Stimulated activated naive CD8-positive, alpha-beta T cell treated with anti-CD3 and anti-CD28 coated beads, Interleukin-15, Interleukin-2, amounts not matched to agents 100 ng/mL and 50 ng/mL, for 24 hours (primary cell): ENCODE measurements around the gene ADSS1.

Experiments used
- H3K27ac Mint-ChIP-seq: one replicate; pipeline ENCODE4 v1.8.0; 2021; ENCODE audit warnings: mild to moderate bottlenecking, mixed read lengths
- H3K27me3 Mint-ChIP-seq: one replicate; pipeline ENCODE4 v1.8.0; 2021; ENCODE audit warnings: mixed read lengths
- H3K36me3 Mint-ChIP-seq: one replicate; pipeline ENCODE4 v1.8.0; 2021; ENCODE audit warnings: low read depth, mixed read lengths
- H3K4me1 Mint-ChIP-seq: one replicate; pipeline ENCODE4 v1.8.0; 2021; ENCODE audit warnings: low read depth, mixed read lengths
- H3K4me3 Mint-ChIP-seq: one replicate; pipeline ENCODE4 v1.8.0; 2021; ENCODE audit warnings: mild to moderate bottlenecking, mixed read lengths
- H3K9me3 Mint-ChIP-seq: one replicate; pipeline ENCODE4 v1.8.0; 2021; ENCODE audit warnings: mixed read lengths

The ADSS1 gene

DNA sequence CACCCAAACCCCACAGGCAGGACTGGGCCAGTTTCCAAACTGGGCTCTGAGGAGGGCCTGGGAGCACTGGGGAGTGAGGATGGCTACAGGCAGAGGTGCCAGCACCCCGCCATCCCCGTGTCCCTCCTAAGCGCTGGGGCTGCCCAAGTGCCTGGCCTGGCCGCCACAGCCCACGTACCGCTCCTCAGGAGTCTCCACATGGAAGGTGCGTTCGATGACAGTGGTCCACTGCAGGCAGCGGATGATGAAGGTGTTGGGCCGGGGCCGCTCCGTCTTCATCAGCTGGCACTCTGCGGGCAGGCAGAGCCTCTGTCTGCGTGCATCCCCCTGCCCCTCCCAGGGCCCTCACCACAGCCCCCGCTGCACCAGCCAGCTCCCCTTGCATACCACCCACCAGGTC is 52.5 kb downstream of the ADSS1 start:
- Mint-ChIP-seq H3K27ac (no peak overlapping the region), H3K36me3 (peaks cover 15% of the 10 kb centered on the region)

DNA sequence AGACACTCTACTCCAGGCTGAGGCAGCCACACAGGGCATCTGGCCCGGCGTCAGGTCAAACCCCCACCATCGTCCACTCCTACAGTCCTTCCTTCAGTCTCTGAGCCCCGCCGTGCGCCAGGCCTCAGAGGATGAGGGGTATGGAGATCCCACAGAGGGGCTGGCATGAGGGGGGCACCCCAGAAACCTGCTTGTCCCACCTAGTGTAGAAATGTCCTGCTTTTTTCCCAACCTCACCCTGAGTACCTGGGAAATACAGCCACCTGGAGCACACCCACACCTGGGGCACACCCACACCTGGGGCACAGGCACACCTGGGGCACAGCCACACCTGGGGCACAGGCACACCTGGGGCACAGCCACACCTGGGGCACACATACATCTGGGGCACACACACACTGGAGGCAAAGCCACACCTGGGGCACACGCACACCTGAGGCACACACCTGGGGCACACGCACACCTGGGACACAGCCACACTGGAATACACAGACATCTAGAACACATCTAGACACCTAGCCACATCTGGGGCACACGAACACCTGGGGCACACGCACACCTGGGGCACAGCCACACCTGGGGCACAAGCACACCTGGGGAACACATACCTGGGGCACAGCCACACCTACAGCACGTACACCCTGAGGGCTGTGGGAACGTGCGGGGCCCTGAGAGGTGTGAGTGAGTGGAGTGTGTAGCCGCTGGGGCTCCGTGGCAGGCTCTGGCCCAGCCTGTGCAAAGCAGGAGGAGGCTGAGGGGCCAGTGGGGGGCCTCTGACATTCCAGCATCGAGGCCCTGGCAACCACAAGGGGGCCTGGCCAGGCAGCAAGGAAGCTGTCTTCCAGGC is 53.2 kb downstream of the ADSS1 start:
- H3K36me3 Mint-ChIP-seq: peaks cover 8% of the 10 kb centered on the region
- no peak overlapping the region for H3K27ac Mint-ChIP-seq

More for the DNA sequence above, 52.5 kb downstream of the ADSS1 start:
- H3K27me3 Mint-ChIP-seq: no peaks in the 10 kb centered on the region
- no peaks in the 10 kb centered on the region for H3K9me3 Mint-ChIP-seq
- H3K4me3 Mint-ChIP-seq: no peak overlapping the region
- H3K4me1 Mint-ChIP-seq: no peaks in the 10 kb centered on the region

DNA sequence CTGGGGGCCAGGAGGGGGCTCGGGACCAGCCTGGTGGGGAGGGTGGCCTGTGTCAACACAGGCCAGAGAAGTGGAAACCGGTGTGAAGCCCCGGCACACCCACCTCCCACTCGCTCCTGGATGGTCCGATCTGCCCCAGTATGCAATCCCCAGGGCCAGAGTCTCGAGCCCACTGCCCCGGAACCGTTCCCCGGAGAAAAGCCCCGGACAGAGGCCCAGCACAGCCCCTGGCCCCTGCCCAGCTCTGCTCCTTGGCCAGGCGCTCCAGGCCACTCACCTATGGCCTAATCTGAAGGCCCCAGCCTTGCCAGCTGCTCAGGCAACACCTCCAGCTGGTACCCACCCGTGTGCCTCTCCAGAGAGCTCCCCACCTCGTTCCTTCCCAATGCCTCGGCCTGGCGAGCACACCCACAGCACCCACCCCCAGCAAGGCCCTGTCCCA is 53.8 kb downstream of the ADSS1 start:
- no peaks in the 10 kb centered on the region for H3K4me1 Mint-ChIP-seq
- H3K9me3 Mint-ChIP-seq: no peaks in the 10 kb centered on the region
- peaks cover 2% of the 10 kb centered on the region for H3K36me3 Mint-ChIP-seq
- H3K27me3 Mint-ChIP-seq: no peaks in the 10 kb centered on the region
- H3K27ac Mint-ChIP-seq: no peak overlapping the region
- no peak overlapping the region for H3K4me3 Mint-ChIP-seq

More for the DNA sequence above, 53.2 kb downstream of the ADSS1 start:
- H3K4me3 Mint-ChIP-seq: no peak overlapping the region
- H3K9me3 Mint-ChIP-seq: no peaks in the 10 kb centered on the region
- H3K4me1 Mint-ChIP-seq: no peaks in the 10 kb centered on the region
- no peaks in the 10 kb centered on the region for H3K27me3 Mint-ChIP-seq

DNA sequence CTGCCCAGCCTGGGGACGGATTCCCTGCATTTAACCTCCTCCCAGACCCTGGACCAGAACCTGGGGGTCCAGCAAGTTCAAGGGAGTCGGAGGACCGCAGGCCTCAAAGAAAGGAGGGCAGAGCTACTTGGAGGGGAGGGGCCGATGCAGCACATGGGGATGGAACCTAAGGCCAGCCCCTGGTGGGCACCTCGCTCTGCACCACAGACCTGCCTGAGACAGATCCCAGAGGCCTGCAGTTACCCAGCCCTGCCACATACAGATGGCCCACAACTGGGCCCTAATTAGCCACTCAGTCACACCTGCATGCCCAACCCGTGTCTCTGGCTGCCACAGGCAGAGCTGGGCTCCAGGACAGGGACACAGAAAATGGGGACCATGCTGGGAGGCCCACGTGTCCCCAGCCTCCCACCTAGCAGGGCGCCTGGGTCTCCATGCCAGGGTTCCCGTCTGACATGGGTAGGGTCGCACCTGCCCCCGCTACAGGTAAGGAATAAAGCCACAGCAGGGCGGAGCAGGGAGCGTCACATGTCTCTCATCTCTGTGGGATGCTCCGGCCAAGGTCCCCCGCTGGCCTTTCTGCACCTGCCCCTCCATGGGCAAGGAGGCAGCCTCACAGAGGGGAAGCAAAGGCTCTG is 54.8 kb downstream of the ADSS1 start:
- Mint-ChIP-seq H3K27me3 (no peaks in the 10 kb centered on the region), H3K27ac (no peak overlapping the region), H3K4me1 (no peaks in the 10 kb centered on the region), H3K9me3 (no peaks in the 10 kb centered on the region), H3K4me3 (no peak overlapping the region), H3K36me3 (no peaks in the 10 kb centered on the region)

DNA sequence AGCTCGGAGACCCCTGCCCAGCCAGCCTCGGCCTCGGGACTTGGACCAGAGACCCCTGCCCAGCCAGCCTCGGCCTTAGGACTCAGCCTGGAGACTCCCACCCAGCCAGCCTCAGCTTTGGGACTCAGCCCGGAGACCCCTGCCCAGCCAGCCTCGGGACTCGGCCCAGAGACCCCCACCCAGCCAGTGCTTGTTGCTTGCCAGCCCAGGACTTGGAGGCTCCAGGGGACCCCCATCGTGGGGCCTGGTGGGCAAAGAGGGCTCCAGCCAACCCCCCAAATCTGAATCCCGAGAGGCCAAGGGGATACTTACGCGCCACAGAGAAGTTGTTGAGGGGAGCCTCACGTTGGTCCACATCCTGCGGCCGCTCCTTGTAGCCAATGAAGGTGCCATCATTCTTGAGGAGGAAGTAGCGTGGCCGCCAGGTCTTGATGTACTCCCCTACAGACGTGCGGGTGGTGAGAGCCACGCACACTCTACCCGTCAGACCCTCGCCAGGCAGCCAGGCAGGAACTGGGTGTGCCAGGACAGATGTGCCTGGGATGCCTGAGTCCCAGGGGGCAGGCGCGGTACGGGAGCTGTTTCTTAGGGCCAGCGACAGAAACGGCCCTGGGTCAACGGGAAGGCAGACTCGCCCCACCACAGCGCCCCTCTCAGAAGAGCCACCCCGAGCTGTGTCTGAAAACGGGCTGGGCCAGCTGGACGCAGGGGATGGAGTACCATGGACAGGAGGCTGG is 55.9 kb downstream of the ADSS1 start:
- no peaks in the 10 kb centered on the region for H3K4me1 Mint-ChIP-seq
- no peaks in the 10 kb centered on the region for H3K36me3 Mint-ChIP-seq
- no peaks in the 10 kb centered on the region for H3K27me3 Mint-ChIP-seq
- H3K9me3 Mint-ChIP-seq: no peaks in the 10 kb centered on the region
- H3K4me3 Mint-ChIP-seq: no peak overlapping the region
- H3K27ac Mint-ChIP-seq: no peak overlapping the region

DNA sequence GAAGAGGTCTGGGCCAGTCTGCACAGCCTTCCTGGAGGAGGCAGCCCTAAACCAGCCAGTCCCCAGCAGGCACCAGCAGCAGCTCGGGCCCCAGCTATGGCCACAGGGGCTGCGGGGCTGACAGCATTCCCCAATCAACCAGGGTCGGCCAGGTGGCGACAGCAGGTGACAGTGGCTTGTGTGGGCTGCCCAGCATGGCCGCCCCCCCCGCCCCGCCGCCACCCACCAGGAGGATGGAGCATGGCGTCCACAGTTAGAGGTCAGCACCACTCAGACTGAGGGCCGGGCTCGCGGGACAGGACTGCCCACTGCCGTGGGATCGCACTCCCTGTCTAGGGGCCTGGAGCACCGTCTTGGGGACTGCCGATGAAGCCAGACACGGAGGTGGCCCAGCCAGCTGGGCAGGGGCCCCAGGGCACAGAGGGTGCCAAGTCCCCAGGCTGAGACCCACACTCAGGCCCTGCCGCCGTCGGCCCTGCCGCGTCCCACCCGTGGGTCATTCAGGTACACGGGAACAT is 56.5 kb downstream of the ADSS1 start:
- Mint-ChIP-seq H3K9me3 (no peaks in the 10 kb centered on the region), H3K36me3 (no peaks in the 10 kb centered on the region), H3K4me1 (no peaks in the 10 kb centered on the region), H3K27ac (no peak overlapping the region), H3K27me3 (no peaks in the 10 kb centered on the region), H3K4me3 (no peak overlapping the region)

DNA sequence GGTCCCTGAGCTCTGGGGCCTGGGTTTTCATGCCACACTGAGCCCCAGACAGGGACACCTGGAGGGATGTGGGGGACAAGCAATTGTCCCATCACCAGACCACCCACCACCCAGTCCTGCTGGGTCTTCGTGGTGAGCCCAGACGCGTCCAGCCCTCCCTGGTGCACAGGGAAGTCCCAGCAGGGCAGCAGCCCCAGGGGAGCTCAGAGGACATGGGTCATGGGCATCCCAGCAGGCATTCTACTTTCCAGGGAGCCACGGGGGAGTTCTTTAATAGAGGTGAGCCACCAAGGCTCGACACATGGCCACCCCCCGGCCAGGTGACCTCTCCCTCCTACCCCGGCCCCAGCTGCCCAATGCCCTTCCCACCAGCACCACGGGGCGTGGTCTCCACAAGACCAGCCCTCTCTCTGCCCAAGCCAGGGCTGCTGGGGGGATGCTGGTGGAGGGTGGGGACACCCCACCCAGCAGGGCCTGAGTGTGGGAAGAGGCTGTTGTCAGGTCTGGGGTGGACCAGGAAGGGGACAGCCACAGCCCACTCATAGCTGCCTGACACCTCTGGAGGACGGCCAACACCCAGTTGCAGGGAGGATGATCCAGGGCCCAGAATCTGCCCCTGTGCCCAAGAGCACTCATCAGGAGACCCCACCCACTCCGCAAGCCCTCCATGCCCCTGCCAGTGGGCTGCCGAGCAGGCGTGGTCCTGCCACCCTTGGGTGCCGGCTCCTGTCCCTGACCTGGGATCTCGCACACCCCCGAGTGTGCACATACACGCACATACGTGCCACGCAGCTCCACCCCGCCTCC is 57.4 kb downstream of the ADSS1 start:
- Mint-ChIP-seq H3K36me3 (no peaks in the 10 kb centered on the region), H3K27me3 (no peaks in the 10 kb centered on the region)

DNA sequence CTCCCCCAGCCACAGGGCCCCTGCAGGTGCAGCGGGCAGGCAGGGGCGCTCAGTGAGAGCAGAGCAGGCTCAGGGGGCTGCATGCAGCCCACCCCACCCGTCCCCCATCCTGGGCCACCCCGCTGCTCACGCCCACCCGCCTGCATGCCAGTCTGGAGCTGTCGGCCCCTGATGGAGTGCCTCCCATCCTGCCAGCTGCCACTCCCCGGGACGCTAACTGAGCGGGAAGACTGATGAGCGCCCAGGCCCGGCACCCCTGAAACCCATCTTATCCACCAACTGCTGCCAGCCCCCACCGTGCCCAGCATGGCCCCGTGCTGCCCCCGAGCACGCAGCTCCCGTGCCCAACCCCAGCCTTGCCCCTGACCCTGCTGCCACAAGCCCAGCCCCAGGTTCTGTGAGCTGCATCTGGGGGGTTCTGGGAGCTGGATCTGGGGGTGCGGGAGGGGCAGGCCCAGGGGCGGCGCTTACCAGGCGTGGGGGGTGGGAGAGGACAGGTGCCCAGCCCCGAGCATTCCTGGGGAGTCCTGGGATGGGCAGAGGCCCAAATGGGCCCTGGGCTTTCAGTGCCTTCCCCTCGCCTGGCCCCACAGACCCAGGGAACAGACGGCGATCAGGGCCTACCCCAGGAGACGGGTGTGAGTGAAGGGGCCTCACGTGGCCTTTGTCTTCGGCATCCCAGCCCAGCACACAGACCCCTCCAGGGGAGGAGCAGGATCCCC is 58.2 kb downstream of the ADSS1 start:
- Mint-ChIP-seq H3K4me3 (no peak overlapping the region), H3K27me3 (no peaks in the 10 kb centered on the region), H3K4me1 (peaks cover 8% of the 10 kb centered on the region), H3K27ac (no peak overlapping the region), H3K36me3 (no peaks in the 10 kb centered on the region), H3K9me3 (no peaks in the 10 kb centered on the region)

More for the DNA sequence above, 57.4 kb downstream of the ADSS1 start:
- peaks cover 2% of the 10 kb centered on the region for H3K4me1 Mint-ChIP-seq
- no peaks in the 10 kb centered on the region for H3K9me3 Mint-ChIP-seq
- H3K27ac Mint-ChIP-seq: no peak overlapping the region
- no peak overlapping the region for H3K4me3 Mint-ChIP-seq

DNA sequence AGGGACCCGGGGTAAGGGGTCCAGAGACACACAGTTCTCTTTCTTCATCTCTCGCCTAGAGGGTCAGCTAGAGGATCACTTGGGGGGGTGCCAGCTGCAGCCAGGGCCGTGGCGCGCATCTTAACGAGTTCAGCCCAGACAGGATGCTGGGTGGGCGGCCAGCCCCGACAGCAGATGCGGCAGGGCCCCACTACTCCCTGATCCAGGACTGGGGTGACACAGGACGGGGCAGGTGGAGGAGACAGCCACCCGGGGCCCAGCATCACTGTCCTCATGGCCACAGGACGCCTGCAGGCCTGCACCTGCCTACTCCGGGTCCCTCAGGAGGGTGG is 58.7 kb downstream of the ADSS1 start:
- no peaks in the 10 kb centered on the region for H3K9me3 Mint-ChIP-seq
- no peaks in the 10 kb centered on the region for H3K27me3 Mint-ChIP-seq
- H3K27ac Mint-ChIP-seq: no peak overlapping the region
- no peak overlapping the region for H3K4me3 Mint-ChIP-seq
- H3K4me1 Mint-ChIP-seq: peaks cover 8% of the 10 kb centered on the region
- H3K36me3 Mint-ChIP-seq: no peaks in the 10 kb centered on the region

DNA sequence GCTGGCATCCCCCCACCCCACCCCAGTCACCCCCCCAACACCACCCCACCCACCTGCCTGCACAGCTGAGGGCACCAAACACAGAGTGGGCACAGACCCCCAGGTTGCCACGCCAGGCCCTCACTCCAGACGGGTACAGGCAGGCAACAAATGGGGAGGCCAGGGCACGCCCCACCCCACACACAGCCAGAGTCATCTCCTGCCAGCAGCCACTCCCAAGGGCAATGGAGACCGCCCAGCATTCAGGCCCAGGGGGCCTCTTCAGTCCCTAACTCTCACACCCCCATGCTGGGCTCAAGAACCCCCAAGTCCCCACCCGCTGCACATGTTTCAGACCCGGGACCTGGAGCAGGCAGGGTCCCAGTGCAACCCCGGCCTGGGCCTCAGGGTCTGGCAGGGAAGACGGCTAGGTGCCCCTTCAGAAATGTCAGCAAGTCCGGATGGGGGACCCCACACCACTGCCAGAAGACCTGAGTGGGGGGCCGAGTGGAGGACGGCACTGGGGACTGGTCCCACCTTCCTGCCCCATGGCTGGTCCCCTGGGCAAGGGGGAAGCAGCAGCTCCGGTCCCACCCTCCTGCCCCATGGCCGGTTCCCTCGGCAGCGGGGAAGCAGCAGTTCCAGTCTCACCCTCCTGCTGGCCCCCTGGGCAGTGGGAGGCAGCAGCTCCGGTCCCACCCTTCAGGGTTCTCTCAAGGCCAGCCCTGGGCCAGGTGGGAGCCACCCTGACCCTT is 59.6 kb downstream of the ADSS1 start:
- no peaks in the 10 kb centered on the region for H3K36me3 Mint-ChIP-seq
- H3K4me3 Mint-ChIP-seq: no peak overlapping the region
- H3K4me1 Mint-ChIP-seq: peaks cover 8% of the 10 kb centered on the region
- H3K27me3 Mint-ChIP-seq: no peaks in the 10 kb centered on the region
- no peaks in the 10 kb centered on the region for H3K9me3 Mint-ChIP-seq
- H3K27ac Mint-ChIP-seq: no peak overlapping the region

DNA sequence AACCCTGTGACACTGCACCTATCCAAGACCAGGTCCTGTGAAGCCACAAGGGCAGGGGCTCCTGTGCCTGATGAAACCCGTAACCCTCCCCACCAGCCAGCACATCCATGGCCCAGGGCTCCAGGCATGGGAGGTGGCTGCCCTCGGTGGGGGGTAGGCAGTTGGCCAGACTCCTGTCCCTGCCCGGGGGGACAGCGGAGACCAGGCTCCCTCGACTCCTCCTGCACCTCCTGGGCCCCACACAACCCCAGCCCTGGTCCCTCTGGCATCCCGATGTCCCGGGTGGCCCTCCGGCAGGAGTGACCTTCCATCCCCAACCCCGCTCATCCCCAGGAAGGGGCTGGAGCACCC is 60.2 kb downstream of the ADSS1 start:
- Mint-ChIP-seq H3K36me3 (no peaks in the 10 kb centered on the region), H3K9me3 (no peaks in the 10 kb centered on the region), H3K27me3 (no peaks in the 10 kb centered on the region), H3K27ac (no peak overlapping the region), H3K4me1 (peaks cover 8% of the 10 kb centered on the region), H3K4me3 (no peak overlapping the region)

DNA sequence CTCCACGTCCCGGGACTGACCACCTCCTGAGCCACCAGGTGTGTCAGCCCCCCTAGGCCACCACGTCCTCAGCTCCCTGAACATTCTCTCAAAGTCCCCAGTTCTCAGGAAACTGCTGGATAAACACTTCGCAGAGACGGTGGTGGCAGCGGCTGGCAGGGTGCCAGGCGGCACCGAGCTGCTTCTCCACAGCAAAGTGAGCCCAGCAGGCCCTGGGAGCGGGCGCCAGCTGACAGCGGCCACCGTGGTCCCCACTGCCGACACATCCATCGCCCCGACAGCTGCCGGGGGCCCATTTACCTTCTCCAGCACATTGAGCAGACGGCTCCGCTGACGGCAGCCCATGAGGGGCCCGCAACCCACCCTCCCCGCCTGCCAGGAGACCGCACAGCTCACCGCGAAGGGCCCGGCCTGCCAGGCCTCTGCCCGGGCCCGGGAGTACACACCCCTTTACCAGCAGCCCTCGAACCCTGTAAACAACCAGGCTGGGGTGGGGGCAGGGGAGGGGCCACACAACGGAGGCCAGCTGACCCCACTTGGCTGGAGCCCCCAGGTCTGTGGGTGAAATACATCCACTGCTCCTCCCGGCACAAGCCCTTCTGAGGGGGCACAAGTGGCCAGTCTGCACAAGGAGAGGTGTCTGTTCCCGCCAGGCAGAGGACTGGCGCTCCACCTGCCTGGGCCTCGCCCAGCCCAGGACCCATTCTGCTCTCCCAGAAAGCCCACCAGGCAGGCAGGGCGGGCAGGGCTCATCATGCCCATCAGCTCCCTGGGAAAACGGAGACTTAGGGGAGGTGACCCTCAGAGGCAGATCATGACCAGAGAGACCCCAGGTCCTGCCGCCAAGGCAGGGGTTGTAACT is 61.0 kb downstream of the ADSS1 start:
- H3K4me3 Mint-ChIP-seq: no peak overlapping the region
- H3K27ac Mint-ChIP-seq: no peak overlapping the region
- peaks cover 8% of the 10 kb centered on the region for H3K4me1 Mint-ChIP-seq
- H3K27me3 Mint-ChIP-seq: no peaks in the 10 kb centered on the region
- no peaks in the 10 kb centered on the region for H3K36me3 Mint-ChIP-seq
- no peaks in the 10 kb centered on the region for H3K9me3 Mint-ChIP-seq

DNA sequence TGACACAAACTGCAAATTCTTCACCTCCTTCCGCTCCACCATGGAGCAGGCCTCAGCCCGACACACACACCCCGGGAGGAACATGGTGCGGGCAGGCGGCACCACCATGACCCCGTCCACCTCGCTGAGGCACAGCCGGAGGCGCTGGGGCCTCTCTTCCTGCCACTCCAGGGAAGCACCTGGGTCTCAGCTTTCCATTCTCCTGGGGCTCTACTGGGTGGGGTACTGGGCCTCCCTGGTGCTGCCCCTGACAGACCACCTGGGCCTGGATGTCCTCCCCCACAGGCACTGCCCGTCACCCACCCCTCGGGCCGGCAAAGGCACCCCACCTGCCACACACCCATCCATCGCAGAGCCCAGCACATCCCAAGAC is 61.7 kb downstream of the ADSS1 start:
- H3K4me1 Mint-ChIP-seq: peaks cover 8% of the 10 kb centered on the region
- no peaks in the 10 kb centered on the region for H3K27me3 Mint-ChIP-seq
- no peak overlapping the region for H3K27ac Mint-ChIP-seq
- H3K36me3 Mint-ChIP-seq: no peaks in the 10 kb centered on the region
- no peak overlapping the region for H3K4me3 Mint-ChIP-seq
- no peaks in the 10 kb centered on the region for H3K9me3 Mint-ChIP-seq
